K562 (cell line): ENCODE measurements around the gene SERPINA1. TPM values are rescaled to one million over a fixed set of nuclear protein-coding genes. Genes with fewer than 3 reads are reported as not detected.

Experiments
- ATAC-seq: fragments of 200-7000 bp; cut with Tn5 transposase; 3 replicates; pipeline ENCODE4 v1.9.1; 2020; ENCODE audit warnings: moderate library complexity
- BruUV-seq: library from RNA; stranded (reverse); fragments of 400-500 nt; replicated peaks from 2 replicates; lab custom pipeline; 2021; lab: Mats Ljungman, UMichigan
- CTCF ChIA-PET: fragments of 300-600 bp; formaldehyde crosslinking; extraction: SDS; loops from one replicate; lab custom pipeline; 2021; ENCODE audit warnings: low intra/inter-chr PET ratio; lab: Yijun Ruan, JAX
- POLR2A ChIA-PET: fragments of 300-600, 350-650 bp; sonication (Branson Sonifier 250); formaldehyde crosslinking; extraction: SDS; loops from one replicate; lab custom pipeline; 2021; ENCODE audit warnings: antibody characterized with exemption, inconsistent platforms; lab: Yijun Ruan, JAX
- DNase-seq, 4 experiments: peaks; one replicate each; pipeline versions ENCODE4 v3.0.0 to v3.0.0-alpha.2; 2011 to 2018; ENCODE audit warnings: low spot score in 3 of 4, mixed read lengths in 3 of 4; ENCODE audit errors: extremely low read depth in 1 of 4
- FAIRE-seq: peaks from 2 replicates; lab custom pipeline; 2011; peaks lifted over from hg19 to GRCh38; lab: Jason Lieb, UNC
- H2AFZ ChIP-seq: 2 replicates; pipeline ENCODE4 v1.6.0; 2011; ENCODE audit warnings: low read depth, low read length, control low read depth, inconsistent platforms
- H3K27ac ChIP-seq: fragments of 200-600 bp; 3 replicates; pipeline ENCODE4 v1.8.0; 2011; ENCODE audit warnings: low read depth, mild to moderate bottlenecking, control low read depth, inconsistent platforms, low read length, moderate library complexity, mixed read lengths; ENCODE audit errors: extremely low read depth
- H3K27me3 ChIP-seq, 2 experiments: fragments of 300-600 bp in 1 of 2; 2 replicates in 1 of 2; 3 replicates in 1 of 2; pipeline versions ENCODE4 v1.6.0 to v1.8.0; 2011; ENCODE audit warnings: inconsistent platforms in 2 of 2, low read length in 2 of 2, mild to moderate bottlenecking in 1 of 2, mixed read lengths in 1 of 2, moderate library complexity in 1 of 2; ENCODE audit not compliant: control insufficient read depth in 2 of 2, insufficient read depth in 2 of 2
- H3K36me3 ChIP-seq: fragments of 300-600 bp; 3 replicates; pipeline ENCODE4 v1.8.0; 2011; ENCODE audit warnings: mild to moderate bottlenecking, low read length, inconsistent platforms; ENCODE audit not compliant: control insufficient read depth, insufficient read depth
- H3K4me1 ChIP-seq, 2 experiments: fragments of 200-600 bp in 1 of 2; replicated peaks in 1 of 2; 2 replicates in 1 of 2; 3 replicates in 1 of 2; pipeline versions ENCODE4 v1.5.1 to v1.8.0; 2011; ENCODE audit warnings: inconsistent platforms in 2 of 2, low read length in 2 of 2, mild to moderate bottlenecking in 1 of 2, mixed read lengths in 1 of 2, moderate library complexity in 1 of 2; ENCODE audit not compliant: control insufficient read depth in 2 of 2, insufficient read depth in 2 of 2
- H3K4me2 ChIP-seq: 2 replicates; pipeline ENCODE4 v1.6.1; 2011; ENCODE audit warnings: low read length, control low read depth, inconsistent platforms, mixed read lengths; ENCODE audit not compliant: insufficient read depth
- H3K4me3 ChIP-seq: fragments of 200-600 bp; sonication (generic), shearing (Covaris generic); 2 replicates; pipeline ENCODE4 v1.5.1; 2016; ENCODE audit warnings: control low read depth, inconsistent platforms
- H3K79me2 ChIP-seq: fragments of 200-600 bp; 3 replicates; pipeline ENCODE4 v1.8.0; 2011; ENCODE audit warnings: low read length, inconsistent platforms; ENCODE audit not compliant: control insufficient read depth, insufficient read depth
- H3K9ac ChIP-seq, 2 experiments: 2 replicates each; pipeline versions ENCODE4 v1.6.0 to v1.6.1; 2011; ENCODE audit warnings: low read depth in 2 of 2, low read length in 2 of 2, control low read depth in 1 of 2, inconsistent platforms in 1 of 2, mild to moderate bottlenecking in 1 of 2, mixed read lengths in 1 of 2; ENCODE audit not compliant: insufficient read depth in 1 of 2
- H3K9me1 ChIP-seq: one replicate; pipeline ENCODE4 v1.6.0; 2011; ENCODE audit warnings: inconsistent platforms, mild to moderate bottlenecking, low read length, moderate library complexity; ENCODE audit not compliant: control insufficient read depth, insufficient read depth
- H3K9me3 ChIP-seq: replicated peaks from 2 replicates; pipeline ENCODE4 v1.5.1; 2011; ENCODE audit warnings: low read depth, low read length, inconsistent platforms; ENCODE audit not compliant: control insufficient read depth, insufficient read depth
- H4K20me1 ChIP-seq: replicated peaks from 2 replicates; pipeline ENCODE4 v1.6.1; 2011; ENCODE audit warnings: low read length, inconsistent platforms, mixed read lengths; ENCODE audit not compliant: control insufficient read depth, insufficient read depth
- ARHGAP35 ChIP-seq: fragments of 450-650 bp; IDR thresholded peaks from 2 replicates; pipeline ENCODE4 v1.6.1; 2018; ENCODE audit not compliant: partially characterized antibody
- ELF1 ChIP-seq: fragments of 200-800 bp; sonication (Bioruptor generic); IDR thresholded peaks from 2 replicates; pipeline ENCODE4 v1.6.1; 2016; ENCODE audit warnings: missing genetic modification characterization, missing compliant biosample characterization
- NFXL1 ChIP-seq: fragments of 450-650 bp; formaldehyde crosslinking; IDR thresholded peaks from 2 replicates; pipeline ENCODE4 v1.4.0; 2021; ENCODE audit warnings: mild to moderate bottlenecking
- POLR2AphosphoS2 ChIP-seq: IDR thresholded peaks from 2 replicates; pipeline ENCODE4 v1.6.1; 2012; ENCODE audit warnings: low read length, improper control_type of control experiment
- ZFX ChIP-seq: sonication (generic); formaldehyde crosslinking; IDR thresholded peaks from 2 replicates; pipeline ENCODE4 v1.8.0; 2022; ENCODE audit warnings: mild to moderate bottlenecking, missing genetic modification reagents, moderate library complexity
- ZKSCAN1 ChIP-seq: fragments of 150-350 bp; IDR thresholded peaks from 2 replicates; pipeline ENCODE4 v1.6.1; 2016; ENCODE audit warnings: low read depth, low read length
- ZNF212 ChIP-seq: fragments of 450-650 bp; formaldehyde crosslinking; IDR thresholded peaks from 2 replicates; pipeline ENCODE4 v1.4.0; 2020; ENCODE audit warnings: mild to moderate bottlenecking
- ZNF766 ChIP-seq: fragments of 200-800 bp; sonication (Bioruptor generic); conservative IDR thresholded peaks from 2 replicates; pipeline ENCODE4 v1.6.1; 2016; ENCODE audit warnings: missing genetic modification characterization, missing compliant biosample characterization
- WGBS: fragments of 100-300 bp; shearing (Covaris generic); methylation state at CpG from one replicate; pipeline ENCODE4 v1.1.6; 2016; ENCODE audit warnings: low coverage, mixed read lengths; ENCODE audit not compliant: insufficient coverage; ENCODE audit errors: missing lambda C conversion rate; 5-methylcytosine and 5-hydroxymethylcytosine counted together
- in situ Hi-C: fragments of 300-500 bp; cut with MboI; formaldehyde crosslinking; loops from 4 replicates; pipeline ENCODE4 v1.15.0; 2018; ENCODE audit warnings: inconsistent platforms, mixed read lengths
- intact Hi-C: fragments of 100-400 bp; cut with micrococcal nuclease; formaldehyde crosslinking; loops from 2 replicates; pipeline ENCODE4 v1.14.2; 2022
- polyA plus RNA-seq, 8 experiments: library from polyadenylated mRNA; depleted of rRNA in 4 of 8; stranded (reverse) in 5 of 8; unstranded in 3 of 8; fragments of >200 nt; fragmentation: Nextera tagmentation in 2 of 8; fragmentation: Illumina TruSeq in 1 of 8; extraction: Ambion mirVana in 2 of 8; extraction: Trizol in 1 of 8; gene quantifications; 2 replicates each; pipeline versions ENCODE4 v1.2.1 to v1.2.3, GENCODE V29; 2011 to 2014; ENCODE audit warnings: inconsistent platforms in 1 of 8, missing spikeins in 1 of 8
- total RNA-seq, 7 experiments: library from RNA; depleted of rRNA in 6 of 7; stranded (reverse); fragments of >200 nt in 6 of 7; fragmentation: Illumina TruSeq in 2 of 7; extraction: Trizol in 2 of 7; gene quantifications; 2 replicates each; pipeline versions ENCODE4 v1.2.1 to v1.2.3, GENCODE V29; 2011 to 2021; ENCODE audit warnings: low replicate concordance in 1 of 7

The SERPINA1 gene
- total and polyA plus RNA-seq, 9 of the 15 experiments (the other 6 are each of a cell fraction or from before 2014, with no cell fraction given), result 4.1 TPM; not detected in 8

- CTCF ChIA-PET, result no interaction called here
- H3K4me3 ChIP-seq, result no peak overlapping the region
- H3K4me2 ChIP-seq, result no peak overlapping the region
- H4K20me1 ChIP-seq, result no peaks in the 10 kb centered on the region
- peaks cover 0 to 5% of the 10 kb centered on the region in 2 experiments; a peak in 1 of 5 replicates for H3K27me3 ChIP-seq
- H3K27ac ChIP-seq, result no peak overlapping the region
- in situ Hi-C loops (no loop called here), intact Hi-C loops (no loop called here)
- 0% methylated on average over 2 of the region's 3 CpGs for WGBS
- H3K4me1 ChIP-seq, result no peaks in the 10 kb centered on the region
- no peak overlapping the region for H3K9ac ChIP-seq
- no peaks in the 10 kb centered on the region for H3K36me3 ChIP-seq
- no peaks in the 10 kb centered on the region for H3K9me1 ChIP-seq
- FAIRE-seq, result no peak
- H2AFZ ChIP-seq, result no peak overlapping the region
- no peak for TF ChIP-seq ZNF212 (CRISPR knock-in tag)
- no peak for TF ChIP-seq ZNF766 (CRISPR knock-in tag)
- TF ChIP-seq ZFX (CRISPR knock-in tag), result no peak
- no peak for TF ChIP-seq ELF1 (tag)
- no peak for TF ChIP-seq POLR2AphosphoS2
- TF ChIP-seq ARHGAP35, result no peak
- TF ChIP-seq ZKSCAN1, result no peak
- no peak for TF ChIP-seq NFXL1 (CRISPR knock-in tag)
- TF ChIP-seq, all 486 proteins: peak for 0
- ATAC-seq (no peak), DNase-seq (no peak)
- no peaks in the 10 kb centered on the region for H3K79me2 ChIP-seq
- POLR2A ChIA-PET, result interaction anchor here (0.6 kb wide), 1 partner anchor 22 kb away, joined by 3 read pairs; no protein-coding TSS in a partner anchor
- BruUV-seq, result no TSS peak
- no peaks in the 10 kb centered on the region for H3K9me3 ChIP-seq
Measured at GRCh38 chr14:94364037-94364436, 24.4 kb downstream of the SERPINA1 start.
